HCT116 (cell line): Measurements from ENCODE around the gene AGPAT3. TPM values are rescaled to one million over a fixed set of nuclear protein-coding genes. Genes with fewer than 3 reads are reported as not detected.

Source experiments
- ATAC-seq: fragments of 200-7000 bp; cut with Tn5 transposase; 2 replicates; pipeline ENCODE4 v1.9.1; 2020; ENCODE audit warnings: mild to moderate bottlenecking, moderate library complexity
- BruUV-seq: library from RNA; stranded (reverse); fragments of 400-500 nt; replicated peaks from 2 replicates; lab custom pipeline; 2021; lab: Mats Ljungman, UMichigan
- CTCF ChIA-PET: fragments of 300-600 bp; sonication (Branson Sonifier 250); formaldehyde crosslinking; loops from one replicate; lab custom pipeline; 2021; ENCODE audit warnings: antibody characterized with exemption; lab: Charles Lee
- POLR2A ChIA-PET: fragments of 300-600, 350-600 bp; sonication (Branson Sonifier 250); formaldehyde crosslinking; loops from one replicate; lab custom pipeline; 2021; ENCODE audit warnings: antibody characterized with exemption; lab: Charles Lee
- RAD21 ChIA-PET, 2 experiments: fragments of 300-600 bp; sonication (Branson Sonifier 250); formaldehyde crosslinking; loops; one replicate each; lab custom pipeline; 2023; ENCODE audit warnings: low total read pairs in 2 of 2; ENCODE audit not compliant: uncharacterized antibody in 2 of 2, unreplicated experiment in 2 of 2, low non-redundant PET in 1 of 2; lab: Charles Lee
- DNase-seq: peaks from one replicate; pipeline ENCODE4 v3.0.0-alpha.2; 2010; ENCODE audit warnings: low read depth, low spot score
- H2AFZ ChIP-seq: fragments of 200-600 bp; shearing (Covaris generic), sonication (generic); 2 replicates; pipeline ENCODE4 v1.6.1; 2017; ENCODE audit warnings: low read depth, mixed run types, mixed read lengths, antibody characterized with exemption, low read length; ENCODE audit not compliant: poor library complexity, severe bottlenecking
- H3K27ac ChIP-seq: 2 replicates; pipeline ENCODE4 v1.5.1; 2012; ENCODE audit warnings: low read depth, low read length
- H3K27me3 ChIP-seq: fragments of 200-600 bp; sonication (generic); 2 replicates; pipeline ENCODE4 v1.6.1; 2016; ENCODE audit warnings: mixed run types, low read length, mixed read lengths; ENCODE audit not compliant: insufficient read depth
- H3K36me3 ChIP-seq, 2 experiments: fragments of 200-500 bp in 1 of 2; fragments of 200-600 bp in 1 of 2; sonication (Bioruptor generic) in 1 of 2; sonication (generic) in 1 of 2; 2 replicates each; pipeline versions ENCODE4 v1.5.1 to v1.6.1; 2014 to 2016; ENCODE audit warnings: low read length in 2 of 2, inconsistent platforms in 1 of 2, mixed read lengths in 1 of 2, mixed run types in 1 of 2; ENCODE audit not compliant: insufficient read depth in 2 of 2, control insufficient read depth in 1 of 2
- H3K4me1 ChIP-seq, 2 experiments: fragments of 200-600 bp in 1 of 2; sonication (generic) in 1 of 2; 2 replicates each; pipeline versions ENCODE4 v1.5.1 to v1.6.1; 2012 to 2017; ENCODE audit warnings: low read length in 2 of 2, inconsistent platforms in 1 of 2, mild to moderate bottlenecking in 1 of 2, mixed read lengths in 1 of 2, mixed run types in 1 of 2, moderate library complexity in 1 of 2; ENCODE audit not compliant: insufficient read depth in 2 of 2, control insufficient read depth in 1 of 2
- H3K4me2 ChIP-seq: fragments of 200-600 bp; sonication (generic); 2 replicates; pipeline ENCODE4 v1.6.1; 2017; ENCODE audit warnings: mixed run types, low read length, mixed read lengths
- H3K4me3 ChIP-seq, 2 experiments: fragments of 200-600 bp in 1 of 2; sonication (generic) in 1 of 2; replicated peaks in 1 of 2; 2 replicates each; pipeline ENCODE4 v1.5.1; 2011 to 2016; ENCODE audit warnings: low read length in 2 of 2, control low read depth in 1 of 2, low read depth in 1 of 2, mild to moderate bottlenecking in 1 of 2, mixed read lengths in 1 of 2, mixed run types in 1 of 2
- H3K79me2 ChIP-seq: fragments of 200-600 bp; sonication (generic); 2 replicates; pipeline ENCODE4 v1.6.1; 2017; ENCODE audit warnings: mild to moderate bottlenecking, mixed run types, low read length, moderate library complexity, mixed read lengths; ENCODE audit not compliant: insufficient read depth
- H3K9ac ChIP-seq: fragments of 200-600 bp; sonication (generic); 2 replicates; pipeline ENCODE4 v1.6.1; 2016; ENCODE audit warnings: low read length, mixed read lengths
- H3K9me2 ChIP-seq: fragments of 200-600 bp; sonication (generic), shearing (Covaris generic); 2 replicates; pipeline ENCODE4 v1.6.1; 2017; ENCODE audit warnings: mixed run types, mild to moderate bottlenecking, moderate library complexity; ENCODE audit not compliant: insufficient read depth
- H3K9me3 ChIP-seq, 2 experiments: fragments of 200-500 bp in 1 of 2; fragments of 200-600 bp in 1 of 2; sonication (Bioruptor generic) in 1 of 2; sonication (generic) in 1 of 2; 2 replicates each; pipeline ENCODE4 v1.6.1; 2014 to 2017; ENCODE audit warnings: low read length in 2 of 2, mixed read lengths in 2 of 2, inconsistent platforms in 1 of 2, low read depth in 1 of 2, mild to moderate bottlenecking in 1 of 2, mixed run types in 1 of 2, moderate library complexity in 1 of 2; ENCODE audit not compliant: control insufficient read depth in 1 of 2, insufficient read depth in 1 of 2
- H4K20me1 ChIP-seq: fragments of 200-600 bp; sonication (generic), shearing (Covaris generic); 2 replicates; pipeline ENCODE4 v1.6.1; 2017; ENCODE audit warnings: mixed run types, mild to moderate bottlenecking, moderate library complexity; ENCODE audit not compliant: insufficient read depth
- CBX3 ChIP-seq: IDR thresholded peaks from 2 replicates; pipeline ENCODE4 v1.6.1; 2012; ENCODE audit warnings: low read depth
- CEBPB ChIP-seq: IDR thresholded peaks from 2 replicates; pipeline ENCODE4 v1.6.1; 2012; ENCODE audit warnings: low read depth
- EZH2phosphoT487 ChIP-seq: fragments of 200-600 bp; IDR thresholded peaks from 2 replicates; pipeline ENCODE4 v1.6.1; 2018; ENCODE audit warnings: antibody characterized with exemption, borderline replicate concordance
- FOSL1 ChIP-seq: IDR thresholded peaks from 2 replicates; pipeline ENCODE4 v1.6.1; 2012; ENCODE audit warnings: low read depth
- POLR2A ChIP-seq: IDR thresholded peaks from 2 replicates; pipeline ENCODE4 v1.7.0; 2011; ENCODE audit warnings: borderline replicate concordance; ENCODE audit not compliant: insufficient read depth, insufficient read length; ENCODE audit errors: extremely low read depth
- POLR2AphosphoS5 ChIP-seq: IDR thresholded peaks from 2 replicates; pipeline ENCODE4 v1.6.1; 2011; ENCODE audit warnings: mild to moderate bottlenecking, low read depth, low read length, moderate library complexity
- RAD21 ChIP-seq: IDR thresholded peaks from 2 replicates; pipeline ENCODE4 v1.6.1; 2012; ENCODE audit warnings: low read depth, mild to moderate bottlenecking
- SRF ChIP-seq: IDR thresholded peaks from 2 replicates; pipeline ENCODE4 v1.6.1; 2012; ENCODE audit warnings: low read depth
- ZFX ChIP-seq: fragments of 450-650 bp; IDR thresholded peaks from 2 replicates; pipeline ENCODE4 v1.6.1; 2017
- intact Hi-C: fragments of 100-400 bp; cut with micrococcal nuclease; formaldehyde crosslinking; loops from 2 replicates; pipeline ENCODE4 v1.10.0; 2022
- total RNA-seq: library from RNA; stranded (reverse); gene quantifications from one replicate; pipeline ENCODE4 v1.2.1, GENCODE V29; 2021; ENCODE audit not compliant: unreplicated experiment
- TF ChIP-seq, protein P1 (sequence below): IDR thresholded peaks from 2 replicates; pipeline ENCODE4 v1.6.1; 2012
- TF ChIP-seq, protein P2 (sequence below), 3 experiments: fragments of 200-600 bp in 1 of 3; sonication (generic) in 1 of 3; IDR thresholded peaks in 2 of 3; conservative IDR thresholded peaks in 1 of 3; 2 replicates each; pipeline ENCODE4 v1.5.1; 2012 to 2017; ENCODE audit warnings: low read depth in 2 of 3, low read length in 2 of 3, antibody characterized with exemption in 1 of 3, borderline replicate concordance in 1 of 3, control low read depth in 1 of 3, mild to moderate bottlenecking in 1 of 3, mixed read lengths in 1 of 3, mixed run types in 1 of 3, moderate library complexity in 1 of 3; ENCODE audit not compliant: insufficient read depth in 1 of 3

AGPAT3 gene
- total RNA-seq, 1 experiment from 2014 or later: 54.1 TPM

DNA sequence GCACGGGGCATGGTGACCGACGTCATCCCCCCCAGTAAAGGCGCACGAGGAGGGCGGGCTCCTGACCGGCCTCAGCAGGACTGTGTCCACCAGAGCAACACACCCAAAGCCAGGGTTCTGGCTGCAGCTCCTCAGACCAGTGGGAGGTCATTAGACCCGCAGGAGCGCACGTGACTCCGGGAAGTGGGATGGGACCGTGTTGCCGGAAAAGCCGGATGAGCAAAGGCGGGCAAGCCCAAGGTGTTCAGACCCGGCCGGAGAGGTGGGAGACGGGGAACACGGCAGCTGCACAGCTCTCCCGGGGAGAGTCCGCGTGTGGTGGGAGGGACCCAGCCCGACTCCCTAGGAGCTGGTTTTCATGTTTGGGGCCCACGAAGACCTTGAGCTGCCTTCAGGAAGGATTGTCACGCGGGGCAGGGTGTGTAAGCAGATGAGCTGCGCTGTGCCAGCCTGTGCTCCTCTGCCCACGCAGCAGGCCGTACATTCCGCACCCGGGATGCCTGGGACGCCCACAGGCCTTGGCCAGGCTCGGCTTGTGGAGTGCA is 126.5 kb downstream of the AGPAT3 start:
- Histone ChIP-seq H3K4me1 (no peaks in the 10 kb centered on the region), H3K9ac (no peak overlapping the region), H3K36me3 (no peaks in the 10 kb centered on the region), H3K27ac (no peak overlapping the region; the same call in 1 of the 2 replicates), H3K27me3 (no peaks in the 10 kb centered on the region), H3K9me2 (no peaks in the 10 kb centered on the region), H3K9me3 (no peaks in the 10 kb centered on the region), H3K4me3 (no peak overlapping the region), H2AFZ (no peak overlapping the region), H3K4me2 (no peak overlapping the region), H4K20me1 (no peaks in the 10 kb centered on the region), H3K79me2 (no peaks in the 10 kb centered on the region)
- DNase-seq (no peak), ATAC-seq (no peak)
- TF ChIP-seq ZFX: no peak
- no peak for TF ChIP-seq EZH2phosphoT487
- no peak for TF ChIP-seq POLR2A
- TF ChIP-seq CBX3: no peak
- no peak for TF ChIP-seq POLR2AphosphoS5
- TF ChIP-seq RAD21: no peak
- TF ChIP-seq, protein P1, sequence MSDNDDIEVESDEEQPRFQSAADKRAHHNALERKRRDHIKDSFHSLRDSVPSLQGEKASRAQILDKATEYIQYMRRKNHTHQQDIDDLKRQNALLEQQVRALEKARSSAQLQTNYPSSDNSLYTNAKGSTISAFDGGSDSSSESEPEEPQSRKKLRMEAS: no peak
- no peak for TF ChIP-seq SRF
- TF ChIP-seq FOSL1: no peak
- TF ChIP-seq, protein P2, sequence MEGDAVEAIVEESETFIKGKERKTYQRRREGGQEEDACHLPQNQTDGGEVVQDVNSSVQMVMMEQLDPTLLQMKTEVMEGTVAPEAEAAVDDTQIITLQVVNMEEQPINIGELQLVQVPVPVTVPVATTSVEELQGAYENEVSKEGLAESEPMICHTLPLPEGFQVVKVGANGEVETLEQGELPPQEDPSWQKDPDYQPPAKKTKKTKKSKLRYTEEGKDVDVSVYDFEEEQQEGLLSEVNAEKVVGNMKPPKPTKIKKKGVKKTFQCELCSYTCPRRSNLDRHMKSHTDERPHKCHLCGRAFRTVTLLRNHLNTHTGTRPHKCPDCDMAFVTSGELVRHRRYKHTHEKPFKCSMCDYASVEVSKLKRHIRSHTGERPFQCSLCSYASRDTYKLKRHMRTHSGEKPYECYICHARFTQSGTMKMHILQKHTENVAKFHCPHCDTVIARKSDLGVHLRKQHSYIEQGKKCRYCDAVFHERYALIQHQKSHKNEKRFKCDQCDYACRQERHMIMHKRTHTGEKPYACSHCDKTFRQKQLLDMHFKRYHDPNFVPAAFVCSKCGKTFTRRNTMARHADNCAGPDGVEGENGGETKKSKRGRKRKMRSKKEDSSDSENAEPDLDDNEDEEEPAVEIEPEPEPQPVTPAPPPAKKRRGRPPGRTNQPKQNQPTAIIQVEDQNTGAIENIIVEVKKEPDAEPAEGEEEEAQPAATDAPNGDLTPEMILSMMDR (IDR thresholded peaks at IDR 0.05 in 2 of 3, conservative IDR thresholded peaks at IDR 0.05 in 1 of 3; ENCODE audit: borderline replicate concordance in 1 of 3, insufficient read depth in 1 of 3, low read depth in 2 of 3, low read length in 2 of 3): no peak
- no peak for TF ChIP-seq CEBPB
- CTCF ChIA-PET: no interaction called here
- RAD21 ChIA-PET: no interaction called here
- POLR2A ChIA-PET: no interaction called here
- BruUV-seq: no TSS peak
- intact Hi-C loops: no loop called here
